CD4-positive, alpha-beta T cell treated with Interleukin-6 for 4 hours (primary cell): Measurements from ENCODE around the gene SLC4A1.
A peak's percentile ranks its signal among the peaks of the same experiment; 100 is the strongest.

Experiments
- DNase-seq: peaks from one replicate; pipeline ENCODE4 v3.0.0-alpha.2; 2020; ENCODE audit warnings: mixed read lengths

Gene SLC4A1

GRCh38 chr17:44203731-44204440, 64.0 kb downstream of the SLC4A1 start:
- peak; percentile 57 for DNase-seq

- no peak for DNase-seq
Observed at GRCh38 chr17:44202756-44203155, 65.2 kb downstream of the SLC4A1 start.

DNA sequence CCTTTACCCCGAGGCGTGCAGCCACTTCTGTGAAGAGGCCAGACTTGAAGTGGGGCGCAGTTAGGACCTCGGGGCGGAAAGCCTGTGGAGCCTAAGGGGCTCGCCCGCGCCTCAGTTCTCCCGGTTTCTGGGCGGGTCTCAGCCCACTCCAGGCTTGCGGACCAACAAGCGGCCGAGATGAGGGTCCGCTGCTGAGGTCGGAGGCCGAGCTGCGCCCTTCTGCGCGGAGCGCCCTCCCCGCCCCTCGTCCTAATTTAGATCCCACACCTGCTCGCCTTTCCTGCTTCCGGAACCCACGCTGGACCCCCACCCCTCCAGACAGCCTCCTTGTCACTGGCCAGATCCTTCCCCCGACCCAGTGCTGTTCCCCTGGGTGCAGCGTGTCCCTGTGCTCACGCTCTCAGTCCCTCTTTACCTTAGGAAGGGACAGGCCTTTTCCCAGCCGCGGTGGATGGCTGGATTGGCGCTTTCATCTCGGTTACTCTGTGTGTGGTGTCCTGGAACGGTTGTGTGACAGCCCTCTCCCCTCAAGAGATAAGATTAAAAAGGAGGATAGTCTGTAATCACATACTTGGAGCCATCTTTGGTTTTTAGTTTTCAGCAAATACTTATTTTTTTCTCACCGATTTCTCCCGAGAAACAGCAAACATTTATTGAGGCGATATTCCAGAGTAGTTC, 67.3 kb downstream of the SLC4A1 start:
- peak; percentile 24 for DNase-seq

- peak; percentile 100 for DNase-seq
Observed at GRCh38 chr17:44199553-44200477, 68.1 kb downstream of the SLC4A1 start, which contains the start of gene ATXN7L3. TSS of gene ATXN7L3 (minus strand) at chr17:44199884. CDS start at chr17:44198070, 1,814 bp downstream.

DNA sequence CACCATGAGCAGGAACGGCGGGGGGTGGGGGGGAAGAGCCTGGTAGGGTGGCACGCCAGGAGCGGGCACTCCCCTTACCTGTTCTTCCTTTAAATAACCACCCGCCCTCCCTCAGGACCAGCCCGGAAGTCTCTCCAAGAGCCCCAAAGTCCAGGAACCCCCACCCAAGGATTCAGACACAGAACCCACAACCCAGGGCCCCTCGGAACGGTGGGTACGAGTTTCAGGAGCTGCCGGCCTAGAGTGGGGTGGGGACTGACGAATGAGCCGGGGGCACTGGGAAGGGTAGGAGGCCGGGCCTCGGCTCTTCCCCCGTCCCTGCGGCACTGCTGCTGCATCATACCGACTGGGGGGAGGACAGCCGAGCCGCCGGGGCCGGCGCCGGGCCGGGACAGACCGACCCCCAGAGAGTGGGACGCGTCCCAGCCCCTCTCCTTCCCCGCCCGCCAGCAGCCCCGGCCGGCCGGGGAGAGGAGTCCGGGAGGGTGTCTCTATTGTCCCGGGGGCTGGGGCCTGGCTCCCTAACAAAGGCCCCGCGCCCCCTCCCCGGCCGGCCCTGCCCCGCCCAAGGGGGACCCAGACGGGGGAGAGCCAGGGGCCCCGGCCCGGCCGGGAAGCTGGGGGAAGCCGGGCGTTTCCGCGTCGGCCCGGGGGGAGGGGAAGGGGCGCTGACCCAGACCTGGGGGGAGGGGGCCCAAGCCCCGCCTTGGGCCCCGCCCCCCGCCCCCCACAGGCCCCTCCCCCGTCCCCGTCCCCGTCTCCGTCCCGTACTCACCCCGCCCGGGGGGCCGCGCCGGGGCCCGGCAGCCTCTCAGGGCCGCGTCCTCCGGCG, 69.0 kb downstream of the SLC4A1 start:
- DNase-seq = peak; percentile 81
